ENCODE measurements around the gene SGTA. TPM values are rescaled to one million over a fixed set of nuclear protein-coding genes. Genes with fewer than 3 reads are reported as not detected.
"Not testable (repeated sequence)": the region's sequence is repeated elsewhere in the genome, so short reads cannot be mapped to it uniquely, and the experiment has no call there.

The SGTA gene
- polyA plus RNA-seq, 1 donor (not counting 4 experiments of a cell fraction or from before 2014, with no cell fraction given), result 36.1 TPM

DNA sequence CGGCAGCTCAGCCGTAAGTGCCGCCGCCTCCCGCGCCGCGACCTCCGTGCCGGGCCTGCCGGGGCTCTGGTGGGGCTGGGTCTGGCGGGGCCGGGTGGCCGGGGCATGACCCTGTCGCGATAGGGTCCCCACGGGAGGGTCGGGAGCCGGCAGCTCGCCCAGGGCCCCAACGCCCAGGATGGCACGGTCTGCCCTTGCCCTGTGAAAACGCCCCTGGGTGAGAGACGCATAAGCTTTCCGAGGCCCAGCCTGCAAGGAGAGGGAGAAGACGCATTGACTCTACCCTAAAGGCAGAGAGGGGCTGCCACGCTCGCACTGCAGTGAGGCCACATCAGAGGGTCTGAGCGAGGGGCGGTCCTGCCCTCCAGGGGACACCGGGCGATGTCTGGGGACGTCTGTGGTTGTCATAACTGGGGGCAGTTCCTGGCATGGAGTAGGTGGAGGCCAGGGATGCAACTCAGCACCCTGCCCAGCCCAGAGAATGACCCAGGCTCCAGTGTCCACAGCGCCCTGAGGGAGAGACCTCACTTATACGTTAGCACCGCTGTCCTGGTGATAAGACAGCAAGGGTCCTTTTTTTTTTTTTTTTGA lies 37.1 kb upstream of the SGTA start:
- H3K4me3 ChIP-seq (ENCODE audit: control insufficient read depth in 2 of 3, extremely low read depth in 1 of 3, insufficient read depth in 2 of 3, low read depth in 1 of 3, low read length in 3 of 3), result peak overlapping the region; percentile 86 to 91 (median 87)
- peak overlapping the region; percentile 92 for H3K4me2 ChIP-seq (ENCODE audit: control insufficient read depth, extremely low read depth, insufficient read depth, low read depth, low read length)
- H2AFZ ChIP-seq (ENCODE audit: control insufficient read depth, low read length), result peak overlapping the region; percentile 75
- H3K9me3 ChIP-seq (ENCODE audit: control insufficient read depth, low read depth, low read length), result no peaks in the 10 kb centered on the region
- H3K79me2 ChIP-seq (ENCODE audit: control insufficient read depth, insufficient read depth, low read length), result peaks cover 4% of the 10 kb centered on the region
- no peak for TF ChIP-seq EZH2 (IDR thresholded peaks at IDR 0.05; ENCODE audit: low read length)
- TF ChIP-seq CTCF (optimal IDR thresholded peaks at IDR 0.05 in 1 of 3, IDR thresholded peaks at IDR 0.05 in 1 of 3, conservative IDR thresholded peaks at IDR 0.05 in 1 of 3; ENCODE audit: extremely low read depth in 1 of 3, insufficient read depth in 2 of 3, low read length in 3 of 3), result no peak
- H3K4me1 ChIP-seq (ENCODE audit: control insufficient read depth, extremely low read depth, insufficient read depth, low read length), result peaks cover 7% of the 10 kb centered on the region
- peak overlapping the region; percentile 8 for H3K27ac ChIP-seq (ENCODE audit: control insufficient read depth, insufficient read depth, low read length)
- peaks cover 0 to 1% of the 10 kb centered on the region in 2 experiments for H3K36me3 ChIP-seq (ENCODE audit: control insufficient read depth in 2 of 2, extremely low read depth in 1 of 2, insufficient read depth in 2 of 2, low read length in 2 of 2)
- FAIRE-seq (no peak), DNase-seq (ENCODE audit: low read depth, low spot score) (no peak)
- peak overlapping the region; percentile 77 for H3K9ac ChIP-seq (ENCODE audit: control insufficient read depth, extremely low read depth, insufficient read depth, low read length)
- no peaks in the 10 kb centered on the region for H3K27me3 ChIP-seq (ENCODE audit: control insufficient read depth, extremely low read depth, insufficient read depth, low read length)
- H3K9me1 ChIP-seq (ENCODE audit: control insufficient read depth, extremely low read depth, insufficient read depth, low read length), result no peaks in the 10 kb centered on the region
- H4K20me1 ChIP-seq (ENCODE audit: control insufficient read depth, extremely low read depth, insufficient read depth, low read length), result no peaks in the 10 kb centered on the region
- dilution Hi-C loops (cut with MboI; ENCODE audit: extremely low pct_ligation_motif_present, low sequenced_read_pairs), result no loop called here

- dilution Hi-C loops (cut with MboI; ENCODE audit: extremely low pct_ligation_motif_present, low sequenced_read_pairs), result no loop called here
- peak within 1 kb of the TSS; percentile 77 for H3K9ac ChIP-seq (ENCODE audit: control insufficient read depth, extremely low read depth, insufficient read depth, low read length)
- peaks cover 7% of the 10 kb centered on the region for H3K4me1 ChIP-seq (ENCODE audit: control insufficient read depth, extremely low read depth, insufficient read depth, low read length)
- peak within 1 kb of the TSS; percentile 8 for H3K27ac ChIP-seq (ENCODE audit: control insufficient read depth, insufficient read depth, low read length)
- no peaks in the 10 kb centered on the region for H3K9me1 ChIP-seq (ENCODE audit: control insufficient read depth, extremely low read depth, insufficient read depth, low read length)
- no peaks in the 10 kb centered on the region for H4K20me1 ChIP-seq (ENCODE audit: control insufficient read depth, extremely low read depth, insufficient read depth, low read length)
- FAIRE-seq (no peak), DNase-seq (ENCODE audit: low read depth, low spot score) (peak; percentile 84)
- H3K4me3 ChIP-seq (ENCODE audit: control insufficient read depth in 2 of 3, extremely low read depth in 1 of 3, insufficient read depth in 2 of 3, low read depth in 1 of 3, low read length in 3 of 3), result peak within 1 kb of the TSS; percentile 86 to 91 (median 87)
- H3K4me2 ChIP-seq (ENCODE audit: control insufficient read depth, extremely low read depth, insufficient read depth, low read depth, low read length), result peak within 1 kb of the TSS; percentile 92
- H3K36me3 ChIP-seq (ENCODE audit: control insufficient read depth in 2 of 2, extremely low read depth in 1 of 2, insufficient read depth in 2 of 2, low read length in 2 of 2), result peaks cover 0 to 3% of the 10 kb centered on the region in 2 experiments
- H3K79me2 ChIP-seq (ENCODE audit: control insufficient read depth, insufficient read depth, low read length), result peaks cover 4% of the 10 kb centered on the region
- no peaks in the 10 kb centered on the region for H3K27me3 ChIP-seq (ENCODE audit: control insufficient read depth, extremely low read depth, insufficient read depth, low read length)
- peak within 1 kb of the TSS; percentile 75 for H2AFZ ChIP-seq (ENCODE audit: control insufficient read depth, low read length)
- peak; percentile 84 to 98 (median 91) for TF ChIP-seq CTCF (optimal IDR thresholded peaks at IDR 0.05 in 1 of 3, IDR thresholded peaks at IDR 0.05 in 1 of 3, conservative IDR thresholded peaks at IDR 0.05 in 1 of 3; ENCODE audit: extremely low read depth in 1 of 3, insufficient read depth in 2 of 3, low read length in 3 of 3)
- no peak for TF ChIP-seq EZH2 (IDR thresholded peaks at IDR 0.05; ENCODE audit: low read length)
- no peaks in the 10 kb centered on the region for H3K9me3 ChIP-seq (ENCODE audit: control insufficient read depth, low read depth, low read length)
Measured at GRCh38 chr19:2819540-2820111, 36.6 kb upstream of the SGTA start, which contains the start of gene ZNF554. TSS of gene ZNF554 (plus strand) at chr19:2819868. CDS start at chr19:2820072, 204 bp downstream.

GRCh38 chr19:2817237-2817829 lies 34.3 kb upstream of the SGTA start:
- peak; percentile 17 for DNase-seq (ENCODE audit: low read depth, low spot score)
- H3K9ac ChIP-seq (ENCODE audit: control insufficient read depth, extremely low read depth, insufficient read depth, low read length); H3K9me1 ChIP-seq (ENCODE audit: control insufficient read depth, extremely low read depth, insufficient read depth, low read length); H3K27ac ChIP-seq (ENCODE audit: control insufficient read depth, insufficient read depth, low read length); H2AFZ ChIP-seq (ENCODE audit: control insufficient read depth, low read length); H4K20me1 ChIP-seq (ENCODE audit: control insufficient read depth, extremely low read depth, insufficient read depth, low read length); H3K4me3 ChIP-seq (ENCODE audit: control insufficient read depth in 2 of 3, extremely low read depth in 1 of 3, insufficient read depth in 2 of 3, low read depth in 1 of 3, low read length in 3 of 3); FAIRE-seq; H3K4me1 ChIP-seq (ENCODE audit: control insufficient read depth, extremely low read depth, insufficient read depth, low read length); H3K27me3 ChIP-seq (ENCODE audit: control insufficient read depth, extremely low read depth, insufficient read depth, low read length); H3K9me3 ChIP-seq (ENCODE audit: control insufficient read depth, low read depth, low read length); dilution Hi-C loops (cut with MboI; ENCODE audit: extremely low pct_ligation_motif_present, low sequenced_read_pairs); H3K4me2 ChIP-seq (ENCODE audit: control insufficient read depth, extremely low read depth, insufficient read depth, low read depth, low read length); H3K79me2 ChIP-seq (ENCODE audit: control insufficient read depth, insufficient read depth, low read length): not testable (repeated sequence)
- H3K36me3 ChIP-seq (ENCODE audit: control insufficient read depth in 2 of 2, extremely low read depth in 1 of 2, insufficient read depth in 2 of 2, low read length in 2 of 2), result peaks cover 5 to 10% of the 10 kb centered on the region in 2 experiments

Data from keratinocyte (primary cell).